Spleen (tissue), 11 donors: ENCODE measurements around the gene FAM131C. TPM values are rescaled to one million over a fixed set of nuclear protein-coding genes. Genes with fewer than 3 reads are reported as not detected.

Experiments used
- DNase-seq: peaks from one replicate; pipeline ENCODE4 v3.0.0-alpha.2; 2020
- H3K27ac ChIP-seq, 8 donors: fragments of 200-600 bp; sonication (generic) in 7 of 8; 1 replicate in 4 of 8; 2 replicates in 4 of 8; pipeline versions ENCODE4 v1.5.0 to v1.8.0; 2016 to 2021; ENCODE audit warnings: inconsistent platforms in 4 of 8, mild to moderate bottlenecking in 4 of 8, moderate library complexity in 1 of 8
- H3K27me3 ChIP-seq, 7 donors: fragments of 200-600 bp; sonication (generic) in 6 of 7; replicated peaks in 1 of 7; 1 replicate in 4 of 7; 2 replicates in 3 of 7; pipeline versions ENCODE4 v1.5.0 to v1.8.0; 2016 to 2021; ENCODE audit warnings: inconsistent platforms in 3 of 7, mild to moderate bottlenecking in 1 of 7
- H3K36me3 ChIP-seq, 6 donors: fragments of 200-600 bp; sonication (generic) in 5 of 6; 1 replicate in 4 of 6; 2 replicates in 2 of 6; pipeline versions ENCODE4 v1.5.0 to v1.8.0; 2016 to 2021; ENCODE audit warnings: inconsistent platforms in 2 of 6
- H3K4me1 ChIP-seq, 6 donors: fragments of 200-600 bp; sonication (generic) in 5 of 6; 1 replicate in 3 of 6; 2 replicates in 3 of 6; pipeline versions ENCODE4 v1.5.0 to v1.8.0; 2016 to 2021; ENCODE audit warnings: inconsistent platforms in 3 of 6
- H3K4me3 ChIP-seq, 8 donors: fragments of 200-600 bp; sonication (generic) in 7 of 8; 1 replicate in 4 of 8; 2 replicates in 4 of 8; pipeline versions ENCODE4 v1.5.0 to v1.8.0; 2016 to 2021; ENCODE audit warnings: inconsistent platforms in 4 of 8, mild to moderate bottlenecking in 4 of 8, moderate library complexity in 2 of 8
- H3K9me3 ChIP-seq, 8 donors: fragments of 200-600 bp; sonication (generic) in 7 of 8; 1 replicate in 4 of 8; 2 replicates in 4 of 8; pipeline versions ENCODE4 v1.5.0 to v1.8.0; 2016 to 2021; ENCODE audit warnings: inconsistent platforms in 4 of 8
- CTCF ChIP-seq, 11 experiments: fragments of 200-600 bp in 7 of 11; fragments of 450-650 bp in 4 of 11; sonication (generic) in 4 of 11; IDR thresholded peaks in 8 of 11; conservative IDR thresholded peaks in 3 of 11; 1 replicate in 7 of 11; 2 replicates in 4 of 11; pipeline versions ENCODE4 v1.4.0 to v1.8.0; 2016 to 2021; ENCODE audit warnings: antibody characterized with exemption in 11 of 11, inconsistent platforms in 4 of 11, mild to moderate bottlenecking in 1 of 11
- POLR2A ChIP-seq, 3 donors: fragments of 450-650 bp; IDR thresholded peaks; one replicate each; pipeline ENCODE4 v1.5.1; 2017; ENCODE audit warnings: antibody characterized with exemption in 3 of 3, mild to moderate bottlenecking in 1 of 3
- POLR2AphosphoS5 ChIP-seq, 3 donors: sonication (generic); formaldehyde crosslinking; IDR thresholded peaks; one replicate each; pipeline ENCODE4 v1.5.1; 2017; ENCODE audit warnings: antibody characterized with exemption in 3 of 3
- WGBS, 5 donors: extraction: QIAGEN DNeasy Blood & Tissue Kit in 3 of 5; methylation state at CpG; one replicate each; pipeline versions ENCODE4 v1.1.5 to v1.1.7; 2013 to 2018; 5-methylcytosine and 5-hydroxymethylcytosine counted together
- intact Hi-C: fragments of 100-400 bp; cut with DNase I; formaldehyde crosslinking; loops from one replicate; pipeline ENCODE4 v1.15.0; 2023; ENCODE audit warnings: low total_unique reads
- polyA plus RNA-seq, 3 donors: library from polyadenylated mRNA; stranded (reverse); fragments of 200-250 nt; gene quantifications; one replicate each; pipeline ENCODE4 v1.2.1, GENCODE V29; 2013
- total RNA-seq, 7 donors: library from RNA; depleted of rRNA in 3 of 7; stranded (reverse); fragments of >200 nt in 3 of 7; fragmentation: NEBNext Ultra II Directional in 4 of 7; extraction: Animal tissue kit (Norgen Biotek cat#: 25700) in 4 of 7; gene quantifications; one replicate each; pipeline versions ENCODE4 v1.1.0 to v1.2.1, GENCODE V29; 2016 to 2021
- donor health status: healthy with polysubstance abuse.
- donor health status: DM: no; HTN: no; CAD: no; lungs with moderate emphysema.
- donor health status: DM: no; HTN: no; CAD: no.
- donor health status: Bipolar disorder and iron deficiency.
- donor health status: healthy.
- donor health status: DM: no; HTN: no; CAD: no.
- donor health status: DM: yes; HTN: yes; CAD: no.

Gene FAM131C
- total and polyA plus RNA-seq, 10 donors = 0.11 to 0.47 TPM; not detected in 8

- no peak overlapping the region for H3K4me3 ChIP-seq
- DNase-seq = no peak
- no peaks in the 10 kb centered on the region for H3K9me3 ChIP-seq
- H3K36me3 ChIP-seq = peaks cover 0 to 21% (median 9%) of the 10 kb centered on the region in 6 donors
- intact Hi-C loops = no loop called here
- whole genome bisulfite sequencing, 5 donors = 71 to 100% (median 87%) methylated on average over 1 of the region's 1 CpG; no CpG with 5 or more reads in 1 of the 5 donors
- no peak overlapping the region for H3K27ac ChIP-seq
- peaks cover 4 to 22% (median 12%) of the 10 kb centered on the region in 6 donors for H3K4me1 ChIP-seq
- no peak for TF ChIP-seq POLR2AphosphoS5 (IDR thresholded peaks at IDR 0.05)
- TF ChIP-seq POLR2A (IDR thresholded peaks at IDR 0.05) = no peak
- no peak for TF ChIP-seq CTCF (IDR thresholded peaks at IDR 0.05 in 8 of 11, conservative IDR thresholded peaks at IDR 0.05 in 3 of 11)
- H3K27me3 ChIP-seq = peaks cover 0 to 14% (median 0%) of the 10 kb centered on the region in 7 donors
Observed at GRCh38 chr1:16120407-16120806, 47.0 kb upstream of the FAM131C start.

GRCh38 chr1:16119926-16120325, 46.5 kb upstream of the FAM131C start:
- H3K36me3 ChIP-seq = peaks cover 0 to 16% (median 7%) of the 10 kb centered on the region in 6 donors
- H3K4me1 ChIP-seq = peaks cover 4 to 22% (median 12%) of the 10 kb centered on the region in 6 donors
- H3K27me3 ChIP-seq = peaks cover 0 to 12% (median 0%) of the 10 kb centered on the region in 7 donors
- 81 to 95% (median 88%) methylated on average over 10 of the region's 10 CpGs for WGBS, 5 donors
- DNase-seq = peak; percentile 62
- no peak for TF ChIP-seq POLR2AphosphoS5 (IDR thresholded peaks at IDR 0.05)
- TF ChIP-seq CTCF (IDR thresholded peaks at IDR 0.05 in 8 of 11, conservative IDR thresholded peaks at IDR 0.05 in 3 of 11) = no peak
- TF ChIP-seq POLR2A (IDR thresholded peaks at IDR 0.05) = no peak
- H3K27ac ChIP-seq = no peak overlapping the region
- no peaks in the 10 kb centered on the region for H3K9me3 ChIP-seq
- intact Hi-C loops = no loop called here
- no peak overlapping the region for H3K4me3 ChIP-seq

- Histone ChIP-seq H3K27ac (no peak overlapping the region), H3K4me1 (peaks cover 4 to 22% (median 12%) of the 10 kb centered on the region in 6 donors), H3K9me3 (no peaks in the 10 kb centered on the region), H3K27me3 (peaks cover 0 to 8% (median 0%) of the 10 kb centered on the region in 7 donors), H3K36me3 (peaks cover 0 to 12% (median 3%) of the 10 kb centered on the region in 6 donors), H3K4me3 (no peak overlapping the region)
- TF ChIP-seq CTCF (IDR thresholded peaks at IDR 0.05 in 8 of 11, conservative IDR thresholded peaks at IDR 0.05 in 3 of 11) = no peak
- no peak for TF ChIP-seq POLR2A (IDR thresholded peaks at IDR 0.05)
- no peak for TF ChIP-seq POLR2AphosphoS5 (IDR thresholded peaks at IDR 0.05)
- intact Hi-C loops = no loop called here
- WGBS, 5 donors = 77 to 94% (median 90%) methylated on average over 6 of the region's 6 CpGs
- no peak for DNase-seq
Observed at GRCh38 chr1:16119504-16119903, 46.1 kb upstream of the FAM131C start.

- H3K4me3 ChIP-seq = no peak overlapping the region
- H3K27ac ChIP-seq = no peak overlapping the region
- TF ChIP-seq CTCF (IDR thresholded peaks at IDR 0.05 in 8 of 11, conservative IDR thresholded peaks at IDR 0.05 in 3 of 11) = no peak
- no peak for TF ChIP-seq POLR2AphosphoS5 (IDR thresholded peaks at IDR 0.05)
- TF ChIP-seq POLR2A (IDR thresholded peaks at IDR 0.05) = no peak
- peaks cover 4 to 17% (median 9%) of the 10 kb centered on the region in 6 donors for H3K4me1 ChIP-seq
- intact Hi-C loops = no loop called here
- peaks cover 0 to 4% (median 0%) of the 10 kb centered on the region in 7 donors for H3K27me3 ChIP-seq
- peaks cover 0 to 4% (median 0%) of the 10 kb centered on the region in 6 donors for H3K36me3 ChIP-seq
- peak; percentile 47 for DNase-seq
- H3K9me3 ChIP-seq = no peaks in the 10 kb centered on the region
- 75 to 90% (median 83%) methylated on average over 9 of the region's 9 CpGs for WGBS, 5 donors
Observed at GRCh38 chr1:16118706-16119105, 45.3 kb upstream of the FAM131C start.
